Panc1 (cell line): Measurements from ENCODE around the gene SMIM35. TPM values are rescaled to one million over a fixed set of nuclear protein-coding genes. Genes with fewer than 3 reads are reported as not detected.

Experiments used
- ATAC-seq: fragments of 200-7000 bp; cut with Tn5 transposase; 2 replicates; pipeline ENCODE4 v1.9.1; 2020; ENCODE audit warnings: mild to moderate bottlenecking, moderate library complexity
- BruUV-seq: library from RNA; stranded (reverse); fragments of 400-500 nt; replicated peaks from 2 replicates; lab custom pipeline; 2021; lab: Mats Ljungman, UMichigan
- CTCF ChIA-PET: fragments of 300-600 bp; sonication (Branson Sonifier 250); formaldehyde crosslinking; loops from one replicate; lab custom pipeline; 2022; ENCODE audit warnings: antibody characterized with exemption; lab: Charles Lee
- POLR2A ChIA-PET: fragments of 300-600 bp; sonication (Branson Sonifier 250); formaldehyde crosslinking; loops from one replicate; lab custom pipeline; 2022; ENCODE audit warnings: antibody characterized with exemption; lab: Charles Lee
- DNase-seq: peaks from one replicate; pipeline ENCODE4 v3.0.0-alpha.2; 2010; ENCODE audit warnings: low read depth, low spot score
- H3K27ac ChIP-seq: 2 replicates; pipeline ENCODE4 v1.5.1; 2011; ENCODE audit warnings: mild to moderate bottlenecking, low read length, inconsistent platforms
- H3K27me3 ChIP-seq: fragments of 200-500 bp; sonication (Bioruptor generic); 2 replicates; pipeline ENCODE4 v1.6.0; 2014; ENCODE audit warnings: low read length, inconsistent platforms; ENCODE audit not compliant: control insufficient read depth, insufficient read depth
- H3K36me3 ChIP-seq: fragments of 200-500 bp; sonication (Bioruptor generic); 2 replicates; pipeline ENCODE4 v1.5.1; 2014; ENCODE audit warnings: inconsistent platforms, mild to moderate bottlenecking, low read length, moderate library complexity; ENCODE audit not compliant: control insufficient read depth, insufficient read depth
- H3K4me1 ChIP-seq: 2 replicates; pipeline ENCODE4 v1.5.1; 2011; ENCODE audit warnings: inconsistent platforms, mild to moderate bottlenecking, low read length, moderate library complexity; ENCODE audit not compliant: control insufficient read depth, insufficient read depth
- H3K4me3 ChIP-seq, 2 experiments: 2 replicates each; pipeline ENCODE4 v1.5.1; 2011 to 2012; ENCODE audit warnings: low read depth in 2 of 2, low read length in 2 of 2, mild to moderate bottlenecking in 2 of 2, inconsistent platforms in 1 of 2, moderate library complexity in 1 of 2
- H3K9me3 ChIP-seq: fragments of 200-500 bp; sonication (Bioruptor generic); 2 replicates; pipeline ENCODE4 v1.5.1; 2014; ENCODE audit warnings: low read depth, mild to moderate bottlenecking, inconsistent platforms, low read length, moderate library complexity; ENCODE audit not compliant: control insufficient read depth, insufficient read depth
- POLR2AphosphoS5 ChIP-seq: IDR thresholded peaks from 2 replicates; pipeline ENCODE4 v1.6.1; 2012; ENCODE audit warnings: mild to moderate bottlenecking, low read depth, low read length, moderate library complexity
- SIN3A ChIP-seq: IDR thresholded peaks from 2 replicates; pipeline ENCODE4 v1.6.1; 2012; ENCODE audit warnings: low read depth, mild to moderate bottlenecking, low read length, moderate library complexity, borderline replicate concordance; ENCODE audit not compliant: insufficient read depth
- TCF7L2 ChIP-seq: IDR thresholded peaks from 2 replicates; pipeline ENCODE4 v1.6.1; 2011; ENCODE audit warnings: mild to moderate bottlenecking, low read depth, low read length, inconsistent platforms
- in situ Hi-C: cut with HindIII; loops from 2 replicates; pipeline ENCODE4 v1.10.0; 2016; ENCODE audit warnings: low sequenced_read_pairs, low pct_unique_long_range_greater_than_20kb
- intact Hi-C: fragments of 100-400 bp; cut with micrococcal nuclease; formaldehyde crosslinking; loops from one replicate; pipeline ENCODE4 v1.10.0; 2022; ENCODE audit not compliant: unreplicated experiment
- total RNA-seq: library from RNA; stranded (reverse); gene quantifications from one replicate; pipeline ENCODE4 v1.2.1, GENCODE V29; 2021; ENCODE audit not compliant: unreplicated experiment
- TF ChIP-seq, protein P1 (sequence below): fragments of 450-650 bp; IDR thresholded peaks from 2 replicates; pipeline ENCODE4 v1.5.1; 2017; ENCODE audit warnings: mild to moderate bottlenecking
- TF ChIP-seq, protein P2 (sequence below), 2 experiments: IDR thresholded peaks; 2 replicates each; pipeline ENCODE4 v1.6.1; 2011 to 2012; ENCODE audit warnings: low read depth in 2 of 2, control low read depth in 1 of 2, low read length in 1 of 2, mild to moderate bottlenecking in 1 of 2, moderate library complexity in 1 of 2; ENCODE audit not compliant: insufficient read depth in 1 of 2

The SMIM35 gene
- total RNA-seq, 1 experiment from 2014 or later, result not detected

- TF ChIP-seq, protein P1, sequence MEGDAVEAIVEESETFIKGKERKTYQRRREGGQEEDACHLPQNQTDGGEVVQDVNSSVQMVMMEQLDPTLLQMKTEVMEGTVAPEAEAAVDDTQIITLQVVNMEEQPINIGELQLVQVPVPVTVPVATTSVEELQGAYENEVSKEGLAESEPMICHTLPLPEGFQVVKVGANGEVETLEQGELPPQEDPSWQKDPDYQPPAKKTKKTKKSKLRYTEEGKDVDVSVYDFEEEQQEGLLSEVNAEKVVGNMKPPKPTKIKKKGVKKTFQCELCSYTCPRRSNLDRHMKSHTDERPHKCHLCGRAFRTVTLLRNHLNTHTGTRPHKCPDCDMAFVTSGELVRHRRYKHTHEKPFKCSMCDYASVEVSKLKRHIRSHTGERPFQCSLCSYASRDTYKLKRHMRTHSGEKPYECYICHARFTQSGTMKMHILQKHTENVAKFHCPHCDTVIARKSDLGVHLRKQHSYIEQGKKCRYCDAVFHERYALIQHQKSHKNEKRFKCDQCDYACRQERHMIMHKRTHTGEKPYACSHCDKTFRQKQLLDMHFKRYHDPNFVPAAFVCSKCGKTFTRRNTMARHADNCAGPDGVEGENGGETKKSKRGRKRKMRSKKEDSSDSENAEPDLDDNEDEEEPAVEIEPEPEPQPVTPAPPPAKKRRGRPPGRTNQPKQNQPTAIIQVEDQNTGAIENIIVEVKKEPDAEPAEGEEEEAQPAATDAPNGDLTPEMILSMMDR, result no peak
- TF ChIP-seq SIN3A, result no peak
- TF ChIP-seq POLR2AphosphoS5, result no peak
- TF ChIP-seq, protein P2, sequence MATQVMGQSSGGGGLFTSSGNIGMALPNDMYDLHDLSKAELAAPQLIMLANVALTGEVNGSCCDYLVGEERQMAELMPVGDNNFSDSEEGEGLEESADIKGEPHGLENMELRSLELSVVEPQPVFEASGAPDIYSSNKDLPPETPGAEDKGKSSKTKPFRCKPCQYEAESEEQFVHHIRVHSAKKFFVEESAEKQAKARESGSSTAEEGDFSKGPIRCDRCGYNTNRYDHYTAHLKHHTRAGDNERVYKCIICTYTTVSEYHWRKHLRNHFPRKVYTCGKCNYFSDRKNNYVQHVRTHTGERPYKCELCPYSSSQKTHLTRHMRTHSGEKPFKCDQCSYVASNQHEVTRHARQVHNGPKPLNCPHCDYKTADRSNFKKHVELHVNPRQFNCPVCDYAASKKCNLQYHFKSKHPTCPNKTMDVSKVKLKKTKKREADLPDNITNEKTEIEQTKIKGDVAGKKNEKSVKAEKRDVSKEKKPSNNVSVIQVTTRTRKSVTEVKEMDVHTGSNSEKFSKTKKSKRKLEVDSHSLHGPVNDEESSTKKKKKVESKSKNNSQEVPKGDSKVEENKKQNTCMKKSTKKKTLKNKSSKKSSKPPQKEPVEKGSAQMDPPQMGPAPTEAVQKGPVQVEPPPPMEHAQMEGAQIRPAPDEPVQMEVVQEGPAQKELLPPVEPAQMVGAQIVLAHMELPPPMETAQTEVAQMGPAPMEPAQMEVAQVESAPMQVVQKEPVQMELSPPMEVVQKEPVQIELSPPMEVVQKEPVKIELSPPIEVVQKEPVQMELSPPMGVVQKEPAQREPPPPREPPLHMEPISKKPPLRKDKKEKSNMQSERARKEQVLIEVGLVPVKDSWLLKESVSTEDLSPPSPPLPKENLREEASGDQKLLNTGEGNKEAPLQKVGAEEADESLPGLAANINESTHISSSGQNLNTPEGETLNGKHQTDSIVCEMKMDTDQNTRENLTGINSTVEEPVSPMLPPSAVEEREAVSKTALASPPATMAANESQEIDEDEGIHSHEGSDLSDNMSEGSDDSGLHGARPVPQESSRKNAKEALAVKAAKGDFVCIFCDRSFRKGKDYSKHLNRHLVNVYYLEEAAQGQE (IDR thresholded peaks at IDR 0.05; ENCODE audit: insufficient read depth in 1 of 2, low read depth in 2 of 2, low read length in 1 of 2), result no peak
- TF ChIP-seq TCF7L2, result no peak
- Histone ChIP-seq H3K4me3 (no peak overlapping the region), H3K4me1 (no peaks in the 10 kb centered on the region), H3K36me3 (no peaks in the 10 kb centered on the region), H3K9me3 (no peaks in the 10 kb centered on the region), H3K27me3 (no peaks in the 10 kb centered on the region; the same call in 1 of the 2 replicates), H3K27ac (no peak overlapping the region)
- in situ Hi-C loops, result no loop called here
- DNase-seq (no peak), ATAC-seq (no peak)
- no TSS peak for BruUV-seq
- intact Hi-C loops, result no loop called here
- ChIA-PET CTCF (no interaction called here), POLR2A (no interaction called here)
Measured at GRCh38 chr11:117997823-117998579, 88.8 kb downstream of the SMIM35 start.

- DNase-seq, result no peak
- H3K4me3 ChIP-seq, result no peak overlapping the region
- BruUV-seq, result no TSS peak
- no peak overlapping the region for H3K27ac ChIP-seq
- no peaks in the 10 kb centered on the region for H3K9me3 ChIP-seq
- H3K36me3 ChIP-seq, result no peaks in the 10 kb centered on the region
- in situ Hi-C loops, result no loop called here
- TF ChIP-seq SIN3A (no peak), TCF7L2 (no peak), POLR2AphosphoS5 (no peak)
- TF ChIP-seq, protein P2 (IDR thresholded peaks at IDR 0.05; ENCODE audit: insufficient read depth in 1 of 2, low read depth in 2 of 2, low read length in 1 of 2), result no peak
- TF ChIP-seq, protein P1, result no peak
- ATAC-seq, result no peak
- CTCF ChIA-PET, result no interaction called here
- intact Hi-C loops, result no loop called here
- H3K27me3 ChIP-seq, result no peaks in the 10 kb centered on the region; the same call in 1 of the 2 replicates
- H3K4me1 ChIP-seq, result no peaks in the 10 kb centered on the region
- POLR2A ChIA-PET, result no interaction called here
Measured at GRCh38 chr11:117997406-117997805, 89.4 kb downstream of the SMIM35 start.
